CD4-positive, alpha-beta T cell treated with Interleukin-10 for 1 hour (primary cell): ENCODE results near the gene HACE1.
A peak's percentile ranks its signal among the peaks of the same experiment; 100 is the strongest.

Source experiments
- DNase-seq: peaks from one replicate; pipeline ENCODE4 v3.0.0-alpha.2; 2020

HACE1 gene

DNA sequence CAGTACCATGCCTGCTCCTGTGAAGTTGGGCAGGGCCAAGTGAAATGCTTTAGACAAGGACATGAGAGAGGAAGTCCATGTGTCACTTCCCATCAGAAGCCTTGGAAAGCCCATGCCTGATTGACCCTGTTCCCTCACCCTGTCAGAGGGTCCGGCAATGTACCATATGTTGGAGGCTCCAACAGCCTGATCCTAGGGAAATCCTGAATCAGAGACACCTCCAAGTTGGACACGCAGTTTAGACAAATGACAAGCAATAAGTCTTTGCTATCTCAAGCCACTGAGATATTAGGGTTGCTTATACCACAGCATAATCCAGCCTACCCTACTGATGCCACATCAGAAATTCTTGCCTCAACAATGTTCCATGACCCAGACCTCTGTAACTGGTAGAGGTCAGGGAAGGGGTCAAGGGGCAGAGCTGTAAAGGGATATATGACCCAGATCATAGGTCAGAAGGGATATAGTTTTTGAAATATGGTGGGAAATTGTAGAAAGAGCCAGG is 174.8 kb downstream of the HACE1 start:
- no peak for DNase-seq

DNA sequence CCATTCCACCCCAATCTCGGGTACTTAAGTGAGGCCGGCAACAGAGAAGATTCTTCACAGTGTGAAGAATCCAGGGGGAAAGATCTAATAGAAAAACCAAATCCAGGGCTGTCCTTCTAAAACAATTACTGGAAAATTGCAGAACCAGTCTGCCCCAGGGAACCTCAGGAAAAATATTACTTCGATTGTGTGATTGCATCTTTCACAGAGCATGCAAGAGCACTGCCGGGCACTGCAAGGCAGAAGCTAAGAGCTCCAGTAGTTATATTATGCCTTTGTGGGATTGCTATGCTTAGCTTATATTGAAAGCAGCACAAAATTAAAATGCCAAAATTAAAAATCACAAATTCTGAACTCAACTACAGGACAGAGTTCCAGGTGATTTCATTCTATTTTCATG is 175.9 kb downstream of the HACE1 start:
- no peak for DNase-seq

DNA sequence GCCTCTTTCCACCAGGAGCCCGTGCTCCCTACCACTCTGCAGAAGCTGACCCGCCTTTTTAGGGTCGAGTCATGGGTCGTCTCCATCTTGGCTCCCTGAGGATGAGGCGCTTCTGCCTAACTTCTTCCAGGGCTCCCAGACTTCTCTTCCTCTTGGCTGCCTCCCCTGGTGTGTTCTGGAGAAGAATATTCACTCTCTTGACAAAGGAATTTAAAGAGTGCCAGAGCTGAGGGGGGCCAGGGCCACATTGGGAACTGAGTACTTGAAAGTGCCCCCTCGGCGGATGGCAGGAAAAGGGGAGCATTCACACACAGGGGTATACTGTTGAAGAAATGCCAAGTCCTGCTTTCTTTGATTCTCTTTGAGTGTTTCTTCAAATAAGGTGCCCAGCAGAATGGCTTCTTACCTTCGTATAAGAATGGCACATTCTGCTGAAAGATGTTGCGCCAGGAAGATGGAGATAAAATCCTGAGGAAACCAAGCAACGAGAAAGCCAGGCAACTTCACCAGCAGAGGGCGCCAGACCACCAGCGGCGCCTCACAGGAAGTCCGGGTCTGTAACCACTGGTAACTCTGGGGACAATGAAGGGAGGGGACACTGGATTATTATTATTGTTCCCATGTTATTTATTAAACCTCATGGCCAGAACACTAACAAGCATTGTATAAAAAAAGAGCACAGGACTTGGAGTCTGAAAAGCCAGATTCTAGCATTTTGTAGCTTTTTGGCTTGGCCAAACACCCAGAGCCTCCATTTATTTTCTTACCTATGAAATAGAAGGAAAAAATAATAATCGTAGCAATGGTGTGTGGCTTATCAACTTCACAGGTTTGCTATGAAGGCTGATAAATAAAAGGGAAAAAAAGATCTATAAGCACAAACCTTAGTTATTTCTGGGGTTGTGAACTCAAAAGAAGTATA is 176.7 kb downstream of the HACE1 start:
- DNase-seq: peak; percentile 73

DNA sequence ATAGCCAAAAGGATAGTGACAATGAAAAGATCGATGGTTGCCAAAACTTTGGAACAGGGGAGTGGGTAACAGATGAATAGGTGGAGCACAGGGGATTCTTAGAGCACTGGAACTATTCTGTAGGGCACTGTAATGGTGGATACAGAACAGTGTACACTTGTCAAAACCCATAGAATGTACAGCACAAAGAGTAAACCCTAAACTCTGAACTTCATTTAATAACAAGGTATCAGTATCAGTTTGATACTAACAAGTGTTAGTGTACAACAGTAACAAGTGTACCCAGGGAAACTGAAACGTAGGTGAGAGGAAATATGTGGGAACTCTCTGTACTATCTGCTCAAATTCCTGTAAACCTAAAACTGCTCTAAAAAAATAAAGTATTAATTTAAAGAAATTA is 179.2 kb downstream of the HACE1 start:
- DNase-seq: no peak

DNA sequence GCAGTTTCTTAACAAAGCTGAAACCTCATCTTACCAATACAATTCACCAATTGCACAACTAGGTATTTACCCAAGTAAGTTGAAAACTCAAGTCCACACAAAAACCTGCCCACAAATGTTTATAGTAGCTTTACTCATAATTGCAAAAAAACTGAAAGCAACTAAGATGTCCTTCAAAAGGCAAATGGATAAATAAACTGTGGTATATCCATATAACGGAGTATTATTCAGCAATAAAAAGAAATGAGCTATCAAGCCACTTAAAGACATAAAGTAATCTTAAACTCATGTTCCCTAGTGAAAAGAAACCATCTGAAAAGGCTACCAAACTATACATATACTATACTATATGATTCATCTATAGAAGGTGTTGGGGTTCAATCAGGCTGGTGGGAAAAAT is 179.7 kb downstream of the HACE1 start:
- DNase-seq: no peak
